ENCODE results near the gene CTU2. TPM values are rescaled to one million over a fixed set of nuclear protein-coding genes. Genes with fewer than 3 reads are reported as not detected.

CTU2 gene
- total RNA-seq, 4 donors from 2014 or later = 9.4 to 9.9 (median 9.5) TPM

- TF ChIP-seq POLR2A (IDR thresholded peaks at IDR 0.05) = no peak
- no peak for TF ChIP-seq CTCF (IDR thresholded peaks at IDR 0.05)
- DNase-seq (ENCODE audit: low spot score in 2 of 2) = no peak
- 78 to 87% methylated on average over 24 to 30 of the region's 32 CpGs for WGBS, 2 donors
- H3K4me3 ChIP-seq (ENCODE audit: low read depth, poor library complexity, severe bottlenecking) = no peak overlapping the region
- intact Hi-C loops (cut with DNase I; ENCODE audit: low total_unique reads) = no loop called here
Measured at GRCh38 chr16:88725609-88726407, 19.5 kb downstream of the CTU2 start.

GRCh38 chr16:88726408-88726749, 20.1 kb downstream of the CTU2 start:
- TF ChIP-seq POLR2A (IDR thresholded peaks at IDR 0.05) = no peak
- TF ChIP-seq CTCF (IDR thresholded peaks at IDR 0.05) = no peak
- H3K4me3 ChIP-seq (ENCODE audit: low read depth, poor library complexity, severe bottlenecking) = no peak overlapping the region
- intact Hi-C loops (cut with DNase I; ENCODE audit: low total_unique reads) = no loop called here
- 83 to 90% methylated on average over 16 to 17 of the region's 17 CpGs for WGBS, 2 donors
- DNase-seq (ENCODE audit: low spot score in 2 of 2) = no peak

GRCh38 chr16:88726981-88727380, 20.7 kb downstream of the CTU2 start:
- WGBS, 2 donors = 96 to 97% methylated on average over 5 to 23 of the region's 28 CpGs
- no peak for TF ChIP-seq CTCF (IDR thresholded peaks at IDR 0.05)
- TF ChIP-seq POLR2A (IDR thresholded peaks at IDR 0.05) = no peak
- DNase-seq (ENCODE audit: low spot score in 2 of 2) = no peak
- intact Hi-C loops (cut with DNase I; ENCODE audit: low total_unique reads) = no loop called here
- no peak overlapping the region for H3K4me3 ChIP-seq (ENCODE audit: low read depth, poor library complexity, severe bottlenecking)

- WGBS, 2 donors = 79 to 80% methylated on average over 20 of the region's 20 CpGs
- DNase-seq (ENCODE audit: low spot score in 2 of 2) = no peak
- TF ChIP-seq CTCF (IDR thresholded peaks at IDR 0.05) (no peak), POLR2A (IDR thresholded peaks at IDR 0.05) (no peak)
- no peak overlapping the region for H3K4me3 ChIP-seq (ENCODE audit: low read depth, poor library complexity, severe bottlenecking)
- intact Hi-C loops (cut with DNase I; ENCODE audit: low total_unique reads) = no loop called here
Measured at GRCh38 chr16:88727871-88728270, 21.6 kb downstream of the CTU2 start.

- TF ChIP-seq POLR2A (IDR thresholded peaks at IDR 0.05) (no peak), CTCF (IDR thresholded peaks at IDR 0.05) (no peak)
- WGBS, 2 donors = 86 to 87% methylated on average over 34 of the region's 34 CpGs
- no peak for DNase-seq (ENCODE audit: low spot score in 2 of 2)
- no peak overlapping the region for H3K4me3 ChIP-seq (ENCODE audit: low read depth, poor library complexity, severe bottlenecking)
- intact Hi-C loops (cut with DNase I; ENCODE audit: low total_unique reads) = no loop called here
Measured at GRCh38 chr16:88730632-88731607, 24.6 kb downstream of the CTU2 start.
